Cardiac muscle cell (in vitro differentiated cells and primary cell): Measurements from ENCODE around the gene MACROD1. TPM values are rescaled to one million over a fixed set of nuclear protein-coding genes. Genes with fewer than 3 reads are reported as not detected.

Experiments used
- DNase-seq, 2 donors: peaks; one replicate each; pipeline versions ENCODE4 v3.0.0 to v3.0.0-alpha.2; 2010 to 2017; ENCODE audit warnings: low read depth in 1 of 2, low spot score in 1 of 2
- H3K27ac ChIP-seq: fragments of 200-600 bp; sonication (generic); 2 replicates; pipeline ENCODE4 v1.5.1; 2016
- H3K27me3 ChIP-seq: fragments of 200-600 bp; sonication (generic); 2 replicates; pipeline ENCODE4 v1.6.0; 2016; ENCODE audit warnings: control low read depth
- H3K36me3 ChIP-seq: fragments of 200-600 bp; sonication (generic); 2 replicates; pipeline ENCODE4 v1.5.1; 2016; ENCODE audit warnings: control low read depth
- H3K4me1 ChIP-seq: fragments of 200-600 bp; sonication (generic); 2 replicates; pipeline ENCODE4 v1.8.1; 2017; ENCODE audit warnings: low read depth, mild to moderate bottlenecking, mixed run types
- H3K4me3 ChIP-seq: fragments of 200-600 bp; sonication (generic); 2 replicates; pipeline ENCODE4 v1.5.1; 2016; ENCODE audit warnings: mild to moderate bottlenecking
- H3K9me3 ChIP-seq: fragments of 200-600 bp; sonication (generic); 2 replicates; pipeline ENCODE4 v1.5.1; 2017; ENCODE audit warnings: low read depth, mild to moderate bottlenecking, control low read depth
- polyA plus RNA-seq: library from polyadenylated mRNA; unstranded; fragments of >200 nt; fragmentation: Nextera tagmentation; extraction: Ambion mirVana; gene quantifications from 2 replicates; pipeline ENCODE4 v1.2.1, GENCODE V29; 2016
- total RNA-seq: library from RNA; depleted of rRNA; stranded (reverse); fragments of >200 nt; gene quantifications from 2 replicates; pipeline ENCODE4 v1.2.3, GENCODE V29; 2016
- TF ChIP-seq, protein P1 (sequence below): IDR thresholded peaks from 2 replicates; pipeline ENCODE4 v1.5.1; 2012; ENCODE audit warnings: low read depth, mild to moderate bottlenecking, low read length

Gene MACROD1
- total and polyA plus RNA-seq, 2 experiments from 2014 or later: 134 to 156 TPM

DNA sequence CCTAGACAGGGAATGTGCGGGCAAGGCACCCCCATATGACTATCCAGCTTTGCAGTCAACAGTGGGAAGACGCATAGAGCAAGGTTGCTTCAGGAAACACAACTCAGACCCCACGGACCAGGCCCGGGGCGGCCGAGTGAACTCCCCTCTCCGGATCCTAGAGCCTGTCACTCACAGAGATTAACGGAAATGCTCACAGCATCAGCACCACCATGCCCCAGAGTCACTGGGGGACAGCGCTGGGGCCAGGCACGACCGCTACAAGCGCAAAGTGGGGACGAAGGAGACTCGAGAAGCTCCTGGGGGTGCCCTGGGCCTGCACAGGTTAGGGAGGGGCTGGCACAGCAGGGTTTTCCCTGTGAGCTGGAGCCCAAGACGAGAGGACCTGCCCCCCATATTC, 15.9 kb downstream of the MACROD1 start:
- H3K27me3 ChIP-seq: no peaks in the 10 kb centered on the region
- H3K27ac ChIP-seq: no peak overlapping the region
- TF ChIP-seq, protein P1, sequence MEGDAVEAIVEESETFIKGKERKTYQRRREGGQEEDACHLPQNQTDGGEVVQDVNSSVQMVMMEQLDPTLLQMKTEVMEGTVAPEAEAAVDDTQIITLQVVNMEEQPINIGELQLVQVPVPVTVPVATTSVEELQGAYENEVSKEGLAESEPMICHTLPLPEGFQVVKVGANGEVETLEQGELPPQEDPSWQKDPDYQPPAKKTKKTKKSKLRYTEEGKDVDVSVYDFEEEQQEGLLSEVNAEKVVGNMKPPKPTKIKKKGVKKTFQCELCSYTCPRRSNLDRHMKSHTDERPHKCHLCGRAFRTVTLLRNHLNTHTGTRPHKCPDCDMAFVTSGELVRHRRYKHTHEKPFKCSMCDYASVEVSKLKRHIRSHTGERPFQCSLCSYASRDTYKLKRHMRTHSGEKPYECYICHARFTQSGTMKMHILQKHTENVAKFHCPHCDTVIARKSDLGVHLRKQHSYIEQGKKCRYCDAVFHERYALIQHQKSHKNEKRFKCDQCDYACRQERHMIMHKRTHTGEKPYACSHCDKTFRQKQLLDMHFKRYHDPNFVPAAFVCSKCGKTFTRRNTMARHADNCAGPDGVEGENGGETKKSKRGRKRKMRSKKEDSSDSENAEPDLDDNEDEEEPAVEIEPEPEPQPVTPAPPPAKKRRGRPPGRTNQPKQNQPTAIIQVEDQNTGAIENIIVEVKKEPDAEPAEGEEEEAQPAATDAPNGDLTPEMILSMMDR: no peak
- peaks cover 10% of the 10 kb centered on the region for H3K4me1 ChIP-seq
- no peak overlapping the region for H3K4me3 ChIP-seq
- no peak for DNase-seq
- no peaks in the 10 kb centered on the region for H3K9me3 ChIP-seq
- no peaks in the 10 kb centered on the region for H3K36me3 ChIP-seq

DNA sequence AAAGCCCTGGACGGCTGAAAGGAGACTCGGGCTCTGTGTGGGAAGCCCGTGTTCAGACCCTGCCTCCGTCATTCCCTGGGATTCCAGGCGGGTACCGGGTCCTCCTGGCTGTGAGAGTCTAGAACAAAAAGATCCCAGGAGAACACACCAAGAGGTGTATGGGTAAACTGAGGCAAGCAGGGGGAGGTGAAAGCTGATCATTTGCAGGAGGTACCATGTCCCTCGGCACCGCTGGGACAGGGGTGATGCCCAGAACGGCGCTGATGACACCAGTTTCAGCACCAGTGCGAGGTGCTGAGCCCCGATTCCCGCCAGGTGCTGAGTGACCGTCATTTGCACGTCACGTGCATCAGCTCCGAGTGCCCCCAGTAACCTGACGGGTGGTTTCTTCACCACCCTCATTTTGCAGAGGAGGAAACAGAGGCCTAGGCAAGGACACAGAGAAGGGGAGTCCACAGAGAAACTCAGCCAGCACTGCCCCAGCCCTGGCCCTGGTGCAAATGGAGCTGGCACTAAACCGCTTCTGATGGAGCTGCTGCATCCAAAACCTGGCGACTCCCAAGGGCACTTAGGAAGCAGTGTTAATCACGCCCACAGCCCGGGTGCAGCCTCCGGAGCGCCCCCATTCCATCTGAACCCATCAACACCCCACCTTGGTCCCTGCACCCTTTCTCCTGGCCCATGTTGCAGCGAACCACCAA, 16.8 kb downstream of the MACROD1 start:
- no peak overlapping the region for H3K27ac ChIP-seq
- no peaks in the 10 kb centered on the region for H3K27me3 ChIP-seq
- TF ChIP-seq, protein P1: no peak
- H3K36me3 ChIP-seq: no peaks in the 10 kb centered on the region
- DNase-seq: no peak
- H3K4me1 ChIP-seq: peaks cover 8% of the 10 kb centered on the region
- no peak overlapping the region for H3K4me3 ChIP-seq
- H3K9me3 ChIP-seq: no peaks in the 10 kb centered on the region

DNA sequence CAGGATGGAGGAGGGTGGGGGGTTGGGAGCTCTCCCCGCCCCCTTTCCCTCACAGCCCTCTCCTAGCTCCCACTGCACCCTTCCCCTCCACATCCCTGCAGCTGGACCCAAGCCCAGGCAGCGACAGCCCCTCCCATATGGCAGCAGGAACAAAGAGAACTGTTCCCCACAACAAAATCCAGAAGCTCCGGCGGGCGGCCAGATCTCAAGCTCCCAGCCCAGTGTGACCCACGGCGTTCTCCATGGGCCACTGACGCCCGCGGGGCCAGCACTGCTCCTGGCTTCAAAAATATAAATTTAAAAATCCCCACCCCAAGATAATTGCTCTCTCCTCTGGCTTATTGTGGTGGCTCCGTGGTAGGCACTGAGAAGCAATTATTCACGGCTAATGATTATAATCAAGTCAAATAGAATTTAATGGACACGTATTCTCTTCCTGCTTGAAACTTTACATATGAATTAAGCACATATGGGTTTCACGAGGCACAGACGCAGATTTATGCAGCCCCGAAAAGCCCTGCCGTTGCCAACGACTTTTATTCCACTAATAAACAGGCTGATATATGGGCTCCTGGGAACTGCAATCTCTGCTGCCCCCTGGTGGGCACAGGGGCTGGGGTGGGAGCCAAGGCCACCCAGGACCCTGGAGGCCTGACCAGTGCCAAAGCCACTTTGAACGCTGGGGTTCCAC, 17.5 kb downstream of the MACROD1 start:
- no peaks in the 10 kb centered on the region for H3K9me3 ChIP-seq
- H3K27ac ChIP-seq: no peak overlapping the region
- no peaks in the 10 kb centered on the region for H3K36me3 ChIP-seq
- DNase-seq: peak; percentile 84
- TF ChIP-seq, protein P1: peak; percentile 97
- H3K27me3 ChIP-seq: no peaks in the 10 kb centered on the region
- H3K4me1 ChIP-seq: peaks cover 1% of the 10 kb centered on the region
- H3K4me3 ChIP-seq: no peak overlapping the region

DNA sequence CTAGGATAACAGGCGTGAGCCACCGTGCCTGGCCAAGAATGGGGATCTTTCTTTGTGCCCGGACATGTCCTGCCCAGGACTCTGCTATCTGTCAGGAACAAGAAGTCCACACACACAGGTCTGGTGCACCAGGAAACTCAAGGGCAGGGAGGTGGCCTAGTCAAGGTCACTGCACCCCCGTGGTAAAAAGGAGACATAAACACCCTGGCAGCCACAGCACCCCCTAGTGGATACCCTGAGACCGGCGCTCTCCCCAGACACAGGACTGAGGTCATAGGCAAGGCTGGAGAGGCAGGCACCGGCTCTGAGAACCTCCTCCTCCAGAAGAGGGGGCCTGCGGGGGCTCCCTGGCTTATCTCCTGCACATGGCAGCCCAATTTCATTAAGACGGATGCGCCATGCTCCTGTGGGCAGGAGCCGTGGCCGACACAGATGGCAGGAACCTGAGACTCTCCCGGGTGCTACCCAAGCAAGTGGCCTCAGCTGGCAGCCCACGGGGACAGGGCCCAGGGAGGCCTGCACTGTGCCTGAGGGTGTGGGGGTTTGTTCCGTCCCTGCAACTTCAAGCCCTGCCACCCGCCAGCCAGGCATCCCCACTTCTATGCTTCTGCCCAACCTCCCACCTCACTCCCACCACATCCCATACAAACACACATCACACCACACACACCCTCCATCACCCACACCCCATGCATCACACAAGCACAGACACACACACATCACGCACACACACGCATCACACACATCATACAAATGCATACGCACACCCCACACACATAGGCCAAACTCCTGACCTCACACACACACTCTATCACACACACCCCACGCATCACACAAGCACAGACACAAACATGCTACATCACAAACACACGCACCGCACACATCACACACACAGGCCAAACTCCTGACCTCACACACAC, 19.6 kb downstream of the MACROD1 start:
- Histone ChIP-seq H3K27me3 (no peaks in the 10 kb centered on the region), H3K9me3 (no peaks in the 10 kb centered on the region), H3K4me1 (no peaks in the 10 kb centered on the region), H3K4me3 (no peak overlapping the region), H3K27ac (no peak overlapping the region), H3K36me3 (no peaks in the 10 kb centered on the region)
- TF ChIP-seq, protein P1: peak; percentile 82
- peak; percentile 45 to 65 for DNase-seq
